Adrenal gland (tissue), 5 donors: ENCODE data around the gene ORC4.

Source experiments
- POLR2A ChIP-seq, 2 donors: fragments of 450-650 bp; IDR thresholded peaks; one replicate each; pipeline ENCODE4 v1.6.1; 2017; ENCODE audit warnings: antibody characterized with exemption in 2 of 2, mild to moderate bottlenecking in 2 of 2, moderate library complexity in 1 of 2
- TF ChIP-seq, protein P1 (sequence below), 6 experiments: fragments of 450-650 bp in 4 of 6; fragments of 200-600 bp in 2 of 6; sonication (generic) in 1 of 6; IDR thresholded peaks; 1 replicate in 5 of 6; 2 replicates in 1 of 6; pipeline versions ENCODE4 v1.5.1 to v1.8.0; 2016 to 2021; ENCODE audit warnings: antibody characterized with exemption in 6 of 6, mild to moderate bottlenecking in 2 of 6, moderate library complexity in 1 of 6
- donor health status: DM: no; HTN: no; CAD: no.

DNA sequence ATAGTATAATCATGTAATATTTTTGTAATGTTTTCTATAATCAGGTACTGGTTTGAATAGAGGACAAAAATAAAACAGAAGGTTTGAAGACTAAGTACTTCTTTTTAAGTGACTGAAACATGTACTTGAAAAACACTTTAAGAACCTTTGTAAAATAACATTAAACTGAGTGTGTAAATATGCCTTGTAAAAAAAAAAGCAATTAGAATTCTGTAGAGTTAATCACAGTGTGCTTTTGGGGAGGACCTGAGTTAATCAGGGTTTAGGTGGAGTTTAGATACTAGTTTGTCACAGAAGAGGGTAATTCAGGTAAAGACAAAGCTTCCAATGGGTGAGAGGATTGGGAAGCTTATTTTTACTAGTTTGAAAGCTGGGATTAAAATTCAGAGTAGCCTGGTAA lies 10.6 kb upstream of the ORC4 start:
- TF ChIP-seq, protein P1, sequence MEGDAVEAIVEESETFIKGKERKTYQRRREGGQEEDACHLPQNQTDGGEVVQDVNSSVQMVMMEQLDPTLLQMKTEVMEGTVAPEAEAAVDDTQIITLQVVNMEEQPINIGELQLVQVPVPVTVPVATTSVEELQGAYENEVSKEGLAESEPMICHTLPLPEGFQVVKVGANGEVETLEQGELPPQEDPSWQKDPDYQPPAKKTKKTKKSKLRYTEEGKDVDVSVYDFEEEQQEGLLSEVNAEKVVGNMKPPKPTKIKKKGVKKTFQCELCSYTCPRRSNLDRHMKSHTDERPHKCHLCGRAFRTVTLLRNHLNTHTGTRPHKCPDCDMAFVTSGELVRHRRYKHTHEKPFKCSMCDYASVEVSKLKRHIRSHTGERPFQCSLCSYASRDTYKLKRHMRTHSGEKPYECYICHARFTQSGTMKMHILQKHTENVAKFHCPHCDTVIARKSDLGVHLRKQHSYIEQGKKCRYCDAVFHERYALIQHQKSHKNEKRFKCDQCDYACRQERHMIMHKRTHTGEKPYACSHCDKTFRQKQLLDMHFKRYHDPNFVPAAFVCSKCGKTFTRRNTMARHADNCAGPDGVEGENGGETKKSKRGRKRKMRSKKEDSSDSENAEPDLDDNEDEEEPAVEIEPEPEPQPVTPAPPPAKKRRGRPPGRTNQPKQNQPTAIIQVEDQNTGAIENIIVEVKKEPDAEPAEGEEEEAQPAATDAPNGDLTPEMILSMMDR (IDR thresholded peaks at IDR 0.05): no peak
- TF ChIP-seq POLR2A (IDR thresholded peaks at IDR 0.05): no peak
